ENCODE data around the gene NHS.
"Not testable (repeated sequence)": the region's sequence is repeated elsewhere in the genome, so short reads cannot be mapped to it uniquely, and the experiment has no call there.

The NHS gene

DNA sequence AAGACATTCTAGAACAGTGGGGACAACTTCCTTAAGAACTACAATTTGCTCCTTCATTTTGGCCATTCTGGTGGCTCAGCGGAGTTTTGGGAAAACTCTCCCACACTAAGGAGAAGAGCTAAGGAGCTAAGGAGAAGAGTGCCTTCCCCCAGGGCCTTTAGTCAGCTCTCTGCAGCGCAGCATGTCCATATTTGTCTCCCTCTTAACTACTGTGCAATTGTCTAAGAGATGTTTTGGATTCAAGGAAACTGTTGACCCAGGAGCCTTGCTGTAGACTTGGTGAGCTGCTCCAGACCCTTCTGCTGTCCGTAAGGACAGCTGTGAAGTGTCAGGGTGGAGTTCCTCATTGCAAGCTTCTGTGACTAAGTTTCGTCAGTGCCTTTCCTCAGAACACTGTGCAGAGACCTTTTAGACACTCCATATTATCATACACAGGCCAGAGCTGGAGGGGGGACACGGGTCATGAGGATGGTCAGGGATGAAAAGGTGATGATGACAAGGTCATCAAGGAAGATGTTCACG, 179.0 kb downstream of the NHS start:
- no peak for DNase-seq

DNA sequence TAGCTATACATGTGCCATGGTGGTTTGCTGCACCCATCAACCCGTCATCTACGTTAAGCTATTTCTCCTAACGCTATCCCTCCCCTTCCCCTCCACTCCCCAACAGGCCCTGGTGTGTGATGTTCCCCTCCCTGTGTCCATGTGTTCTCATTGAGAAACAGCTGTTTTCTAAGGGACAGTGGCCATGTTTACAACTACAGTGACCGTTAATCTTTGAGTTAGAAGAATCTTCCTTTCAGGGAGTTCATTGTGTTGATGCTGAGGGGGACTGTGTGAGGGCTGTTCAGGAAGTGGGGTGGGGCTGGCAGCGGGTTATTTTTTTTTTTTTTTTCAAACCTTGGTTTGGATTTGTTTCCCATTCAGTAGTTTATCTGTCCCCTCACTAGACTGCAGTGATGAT, 179.9 kb downstream of the NHS start:
- no peak for DNase-seq

DNA sequence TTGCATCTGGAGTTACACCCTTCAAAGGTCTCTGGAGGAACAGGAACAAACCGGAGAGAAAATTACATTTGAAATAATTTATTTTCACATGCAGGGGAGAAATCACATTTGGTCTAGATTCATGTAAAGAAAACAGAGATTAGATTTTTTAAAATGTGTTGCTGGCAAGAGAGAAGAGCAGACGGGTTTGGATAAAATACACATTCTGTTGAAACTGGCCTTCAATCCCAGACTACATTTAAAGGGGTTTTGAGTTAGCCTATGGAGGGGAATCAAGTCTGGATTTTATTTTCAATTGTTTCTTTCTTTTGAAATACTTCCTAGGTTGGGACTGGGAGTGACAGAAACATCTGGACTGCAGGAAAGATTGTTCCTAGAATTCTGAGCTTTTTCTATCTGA, 180.8 kb downstream of the NHS start:
- no peak for DNase-seq

GRCh38 chrX:17559728-17560379, 184.9 kb downstream of the NHS start:
- no peak for DNase-seq

GRCh38 chrX:17560385-17560784, 185.4 kb downstream of the NHS start:
- no peak for DNase-seq

DNA sequence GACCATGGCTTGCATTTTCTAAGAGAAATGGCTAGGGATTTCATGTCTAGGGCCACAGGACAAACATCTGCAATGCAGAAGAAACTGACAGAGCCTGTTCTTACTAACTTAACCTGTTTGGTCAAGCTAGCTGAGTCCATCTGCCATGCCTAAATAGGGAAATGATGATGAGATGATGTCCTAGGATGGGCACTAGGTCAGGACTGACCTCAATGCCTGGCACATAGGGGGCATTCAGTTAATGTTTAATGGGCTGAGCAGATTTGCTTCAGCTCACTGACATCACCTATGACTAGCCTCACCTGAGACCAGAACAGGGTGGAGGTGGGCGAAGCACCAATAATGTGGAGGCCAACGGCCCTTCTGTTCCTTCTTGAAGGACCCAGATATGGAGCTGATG, 188.1 kb downstream of the NHS start:
- DNase-seq = no peak

DNA sequence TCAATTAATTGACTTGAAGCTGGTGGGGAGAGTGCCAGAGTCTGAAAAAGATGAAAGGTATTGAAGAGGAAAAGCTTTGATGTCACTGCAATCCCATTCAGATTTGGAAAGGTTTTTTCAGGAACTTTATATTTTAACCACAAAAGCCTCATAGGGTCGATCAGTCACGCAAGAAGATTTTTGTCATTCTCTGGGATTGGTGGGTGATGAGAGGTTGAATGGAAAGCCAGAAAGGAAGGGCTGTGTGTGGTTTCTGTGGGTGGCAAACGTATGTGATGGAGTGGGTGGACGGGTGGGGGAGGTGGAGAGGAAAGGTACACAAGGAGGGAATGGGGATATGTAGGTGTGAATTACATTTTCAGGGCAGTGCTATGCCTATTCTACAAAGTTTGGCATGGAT, 188.5 kb downstream of the NHS start:
- no peak for DNase-seq

DNA sequence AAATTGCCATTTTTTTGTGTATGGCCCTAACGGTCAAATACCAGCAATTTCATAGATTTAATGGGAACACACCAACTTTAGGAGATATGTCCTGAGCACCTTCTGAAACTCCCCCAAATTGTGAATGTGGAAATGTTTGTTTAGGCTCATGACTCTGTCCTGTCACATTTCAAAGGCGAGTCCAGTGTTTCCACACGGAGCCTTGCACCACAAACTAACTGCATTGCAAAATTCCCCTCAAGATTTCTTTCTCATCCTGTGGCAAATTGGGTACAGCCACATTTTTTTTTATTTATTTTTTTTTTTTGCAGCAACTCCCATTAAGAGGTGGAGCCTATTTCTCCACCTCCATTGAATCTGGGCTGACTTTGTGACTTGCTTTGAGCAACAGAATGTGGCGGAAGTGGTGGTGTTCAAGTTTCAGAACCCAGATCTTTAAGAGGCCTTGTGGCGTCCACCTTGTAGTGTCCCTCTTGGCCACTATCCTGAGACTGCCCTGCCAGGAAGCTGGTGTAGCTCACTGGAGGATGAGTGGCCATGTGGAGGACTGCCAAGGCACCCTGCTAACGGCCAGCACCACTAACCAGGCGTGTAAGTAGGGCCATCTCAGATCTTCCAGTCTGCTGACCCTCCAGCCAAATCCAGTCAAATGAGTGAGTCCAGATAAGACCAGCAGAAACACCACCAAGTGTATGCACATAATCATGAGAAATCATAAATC, 189.8 kb downstream of the NHS start:
- DNase-seq = no peak

- DNase-seq = no peak
These were observed 191.7 kb downstream of the NHS start for GRCh38 chrX:17566740-17567139.

DNA sequence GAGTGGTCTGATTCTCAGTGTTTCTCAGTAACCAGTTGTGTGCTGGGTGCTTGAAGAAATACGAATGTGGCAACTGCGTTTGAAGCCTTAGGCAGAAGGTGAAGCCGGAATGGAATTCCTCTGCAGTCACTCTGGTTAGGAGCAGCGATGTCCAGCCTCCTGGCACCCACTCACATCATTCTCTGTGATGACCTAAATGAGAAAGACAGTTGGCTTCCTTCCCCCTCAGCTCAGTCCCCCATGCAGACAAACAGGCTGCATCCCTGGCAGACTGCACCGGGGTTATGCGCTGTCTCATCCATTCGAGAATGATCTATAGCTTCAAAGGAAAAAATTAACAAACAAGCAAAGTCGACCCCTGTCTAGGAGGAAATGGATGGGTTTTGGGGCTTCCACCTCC, 192.2 kb downstream of the NHS start:
- DNase-seq = no peak

DNA sequence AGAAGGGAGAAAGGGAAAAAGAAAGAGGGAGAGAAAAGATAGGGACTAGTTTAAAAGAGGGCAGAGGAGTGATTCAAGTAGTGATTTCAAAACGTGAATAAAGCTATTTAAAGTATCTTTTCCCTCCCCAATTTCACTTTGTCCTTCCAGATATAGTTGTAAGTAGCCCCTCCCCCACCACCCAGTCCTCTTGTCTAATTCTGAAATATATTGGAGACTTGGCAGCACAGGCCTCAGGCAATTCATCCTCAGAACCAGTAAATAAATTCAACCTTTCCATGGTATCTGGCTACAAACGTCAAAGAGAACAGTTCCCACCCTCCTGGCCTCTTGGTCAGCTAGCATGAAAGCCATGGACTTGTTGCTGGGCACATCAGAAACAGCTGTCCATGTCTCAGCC, 192.8 kb downstream of the NHS start:
- no peak for DNase-seq

GRCh38 chrX:17568804-17569203, 193.8 kb downstream of the NHS start:
- DNase-seq = not testable (repeated sequence)

DNA sequence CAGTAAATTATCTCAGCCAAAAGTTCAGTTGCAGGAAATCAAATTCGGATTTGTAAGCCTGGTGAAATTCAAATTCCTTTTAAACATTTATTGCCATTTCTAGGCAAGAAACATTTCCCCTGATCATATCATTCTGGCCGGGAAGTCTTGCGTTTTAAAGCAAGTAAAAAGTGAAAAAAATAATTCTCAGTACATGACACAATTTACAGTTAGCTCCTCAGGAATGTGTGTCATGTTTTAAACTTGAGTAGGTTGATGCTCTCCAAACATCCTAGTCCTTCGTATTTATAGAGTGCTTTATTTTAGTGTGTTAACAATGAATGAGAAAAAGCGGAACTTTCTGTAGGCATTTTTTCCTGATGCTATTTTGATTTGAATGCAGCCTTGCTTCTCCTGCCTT, 204.0 kb downstream of the NHS start:
- DNase-seq = no peak

DNA sequence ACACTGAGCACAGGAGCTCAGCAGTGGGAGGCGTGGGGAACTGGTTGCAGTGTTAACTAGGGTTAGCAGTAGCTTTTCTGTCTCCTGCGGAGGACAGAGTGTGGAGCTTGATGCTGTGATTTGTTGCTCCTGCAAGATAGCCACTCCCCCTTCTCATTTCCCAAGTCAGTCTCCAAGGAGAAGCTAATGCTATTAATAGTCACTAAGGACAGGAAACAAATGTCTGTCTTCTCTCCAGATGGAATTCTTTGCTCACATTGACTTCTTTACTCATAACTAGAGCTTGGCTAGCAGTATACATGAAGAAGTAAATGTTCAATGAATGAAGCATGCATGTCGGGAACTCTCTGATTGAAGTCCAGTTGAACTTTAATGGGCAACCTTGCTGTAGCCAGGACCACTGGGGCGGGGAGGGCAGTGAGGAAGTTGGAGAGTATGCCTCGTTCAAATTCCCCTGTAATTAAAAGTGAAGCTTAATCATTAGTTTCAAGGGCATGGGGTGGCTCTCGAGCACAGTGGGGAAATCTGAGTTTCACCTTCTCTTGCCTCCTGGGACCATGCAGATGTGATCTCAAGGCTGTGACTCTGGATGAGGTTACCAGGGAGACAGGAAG, 205.6 kb downstream of the NHS start:
- DNase-seq = no peak

- DNase-seq = no peak
These were observed 206.6 kb downstream of the NHS start for GRCh38 chrX:17581641-17582040.

GRCh38 chrX:17584248-17584681, 209.3 kb downstream of the NHS start:
- DNase-seq = no peak

- DNase-seq = no peak
These were observed 210.0 kb downstream of the NHS start for GRCh38 chrX:17585006-17585405.

GRCh38 chrX:17587366-17587765, 212.4 kb downstream of the NHS start:
- DNase-seq = no peak

GRCh38 chrX:17588303-17588702, 213.3 kb downstream of the NHS start:
- no peak for DNase-seq

- no peak for DNase-seq
These were observed 216.1 kb downstream of the NHS start for GRCh38 chrX:17590892-17591740.

GRCh38 chrX:17591741-17592110, 216.7 kb downstream of the NHS start:
- no peak for DNase-seq

DNA sequence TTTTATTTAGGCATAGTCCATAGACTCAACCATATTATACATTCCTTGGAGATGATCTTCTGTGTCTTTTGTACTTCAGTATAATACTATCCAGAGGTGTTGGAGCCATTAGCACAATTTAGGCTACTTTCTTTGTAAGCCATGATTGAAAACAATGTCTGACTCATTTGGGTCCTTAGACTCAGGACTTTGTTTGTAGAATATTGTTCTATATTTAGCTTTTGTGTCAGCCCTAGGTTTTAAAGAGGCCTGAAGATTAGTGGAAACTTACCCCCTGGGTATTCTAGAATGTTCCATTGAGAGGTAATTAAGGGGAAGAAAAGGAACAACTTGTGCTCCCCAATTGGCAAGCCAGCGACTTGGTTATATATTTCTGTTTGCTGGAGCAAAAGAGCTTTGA, 217.1 kb downstream of the NHS start:
- no peak for DNase-seq

DNA sequence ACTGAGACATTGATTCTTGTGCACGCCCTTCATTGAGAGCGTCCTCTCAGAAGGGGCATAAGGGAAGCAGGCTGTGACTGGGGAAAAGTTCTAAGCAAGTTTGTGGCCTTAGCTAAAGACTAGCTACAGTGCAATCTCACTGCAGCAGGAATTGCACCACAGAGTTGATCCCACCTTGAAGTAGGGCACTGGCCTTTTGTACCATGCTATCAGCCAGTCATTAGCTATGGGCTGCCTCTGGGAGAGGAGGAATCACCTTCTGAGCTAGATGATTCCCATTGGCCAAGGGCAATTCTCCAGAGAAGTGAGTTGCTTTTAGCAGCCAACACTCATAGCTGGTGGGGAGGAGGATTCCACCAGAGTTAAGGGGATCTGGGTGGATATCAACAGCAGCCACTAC, 219.7 kb downstream of the NHS start:
- DNase-seq = no peak

Measured in NCI-H2029 (cell line).